Esophagus squamous epithelium (tissue), 4 donors: Measurements from ENCODE around the gene PCAT7.

Experiments
- POLR2A ChIP-seq, 4 donors: fragments of 450-650 bp; IDR thresholded peaks; one replicate each; pipeline ENCODE4 v1.6.1; 2017; ENCODE audit warnings: antibody characterized with exemption in 4 of 4, mild to moderate bottlenecking in 4 of 4, moderate library complexity in 3 of 4
- TF ChIP-seq, protein P1 (sequence below), 6 experiments: fragments of 450-650 bp in 4 of 6; fragments of 200-600 bp in 2 of 6; sonication (generic) in 2 of 6; IDR thresholded peaks; one replicate each; pipeline ENCODE4 v1.5.1; 2016 to 2019; ENCODE audit warnings: antibody characterized with exemption in 6 of 6, mild to moderate bottlenecking in 4 of 6, moderate library complexity in 4 of 6

DNA sequence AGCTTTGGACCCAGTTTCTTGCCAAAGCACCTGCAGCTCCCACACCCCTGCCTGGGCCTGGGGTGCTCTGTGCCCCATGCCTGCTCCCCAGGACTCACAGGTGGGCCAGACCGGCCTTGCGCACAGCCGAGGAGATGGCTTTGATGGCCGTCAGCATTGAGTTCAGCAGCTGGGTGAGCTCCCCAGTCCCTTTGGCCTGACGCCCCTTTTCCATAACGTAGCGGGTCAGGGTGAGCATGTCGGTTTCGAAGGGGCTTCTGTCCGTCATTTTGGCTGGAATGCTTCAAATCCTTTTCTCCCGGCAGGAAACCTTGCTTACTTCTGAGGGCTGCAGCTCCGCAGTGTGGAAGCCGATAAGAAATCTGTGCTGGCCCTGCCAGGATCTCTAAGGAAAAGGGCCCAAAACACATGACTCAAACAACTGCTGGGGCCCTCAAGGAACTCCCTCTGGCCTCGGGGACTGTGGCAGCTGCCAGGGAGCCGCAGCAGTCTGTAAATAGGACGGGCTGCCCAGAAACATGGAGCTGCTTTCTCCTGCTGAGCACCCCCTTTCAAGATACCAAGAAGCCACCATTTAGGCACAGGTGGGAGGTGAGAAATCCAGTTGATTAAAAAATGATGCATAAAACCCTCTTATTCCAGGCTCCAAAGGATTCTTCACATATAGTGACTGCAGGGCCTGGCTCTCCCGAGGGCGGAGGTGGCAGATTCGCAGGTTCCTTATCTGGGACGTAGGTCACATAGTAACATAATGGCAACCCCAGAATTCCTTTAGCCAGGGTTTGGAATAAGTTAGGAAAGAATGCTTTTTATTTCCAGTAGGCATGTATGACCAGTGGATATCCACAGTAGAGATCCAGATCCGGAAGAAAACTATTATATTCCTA, 38.8 kb downstream of the PCAT7 start, which contains the start of gene FBP2:
- TF ChIP-seq, protein P1, sequence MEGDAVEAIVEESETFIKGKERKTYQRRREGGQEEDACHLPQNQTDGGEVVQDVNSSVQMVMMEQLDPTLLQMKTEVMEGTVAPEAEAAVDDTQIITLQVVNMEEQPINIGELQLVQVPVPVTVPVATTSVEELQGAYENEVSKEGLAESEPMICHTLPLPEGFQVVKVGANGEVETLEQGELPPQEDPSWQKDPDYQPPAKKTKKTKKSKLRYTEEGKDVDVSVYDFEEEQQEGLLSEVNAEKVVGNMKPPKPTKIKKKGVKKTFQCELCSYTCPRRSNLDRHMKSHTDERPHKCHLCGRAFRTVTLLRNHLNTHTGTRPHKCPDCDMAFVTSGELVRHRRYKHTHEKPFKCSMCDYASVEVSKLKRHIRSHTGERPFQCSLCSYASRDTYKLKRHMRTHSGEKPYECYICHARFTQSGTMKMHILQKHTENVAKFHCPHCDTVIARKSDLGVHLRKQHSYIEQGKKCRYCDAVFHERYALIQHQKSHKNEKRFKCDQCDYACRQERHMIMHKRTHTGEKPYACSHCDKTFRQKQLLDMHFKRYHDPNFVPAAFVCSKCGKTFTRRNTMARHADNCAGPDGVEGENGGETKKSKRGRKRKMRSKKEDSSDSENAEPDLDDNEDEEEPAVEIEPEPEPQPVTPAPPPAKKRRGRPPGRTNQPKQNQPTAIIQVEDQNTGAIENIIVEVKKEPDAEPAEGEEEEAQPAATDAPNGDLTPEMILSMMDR (IDR thresholded peaks at IDR 0.05), result no peak
- no peak for TF ChIP-seq POLR2A (IDR thresholded peaks at IDR 0.05)
